HT-29 (cell line): ENCODE results near the gene DSCAML1. TPM values are rescaled to one million over a fixed set of nuclear protein-coding genes. Genes with fewer than 3 reads are reported as not detected.
"Not testable (repeated sequence)": the region's sequence is repeated elsewhere in the genome, so short reads cannot be mapped to it uniquely, and the experiment has no call there.

Experiments used
- DNase-seq: peaks from one replicate; pipeline ENCODE4 v3.0.0-alpha.2; 2015; ENCODE audit warnings: low spot score
- total RNA-seq: library from RNA; depleted of rRNA; stranded (reverse); fragments of >200 nt; shearing (Covaris generic); gene quantifications from 2 replicates; pipeline ENCODE4 v1.2.3, GENCODE V29; 2014

The DSCAML1 gene
- total RNA-seq, 1 experiment from 2014 or later = not detected

DNA sequence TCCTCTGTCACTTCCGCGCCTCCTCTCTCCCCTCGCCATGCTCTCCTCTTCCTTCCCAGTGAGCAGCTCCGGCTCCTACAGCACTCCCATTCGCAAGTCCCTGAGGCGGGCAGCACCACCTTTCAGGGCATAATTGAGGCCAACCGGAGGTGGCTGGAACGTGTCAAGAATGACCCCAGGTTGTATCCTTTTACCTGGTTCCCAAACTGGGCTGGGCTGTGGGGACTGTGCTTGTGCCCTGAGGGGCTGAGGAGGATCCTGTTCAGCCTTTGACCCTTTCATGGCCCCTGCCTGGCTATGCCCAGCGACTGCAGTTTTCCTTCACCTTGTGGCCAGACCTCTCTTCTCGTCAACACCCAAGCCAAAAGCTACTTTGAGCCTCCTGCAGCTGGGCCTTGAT lies 385.3 kb downstream of the DSCAML1 start:
- no peak for DNase-seq

DNA sequence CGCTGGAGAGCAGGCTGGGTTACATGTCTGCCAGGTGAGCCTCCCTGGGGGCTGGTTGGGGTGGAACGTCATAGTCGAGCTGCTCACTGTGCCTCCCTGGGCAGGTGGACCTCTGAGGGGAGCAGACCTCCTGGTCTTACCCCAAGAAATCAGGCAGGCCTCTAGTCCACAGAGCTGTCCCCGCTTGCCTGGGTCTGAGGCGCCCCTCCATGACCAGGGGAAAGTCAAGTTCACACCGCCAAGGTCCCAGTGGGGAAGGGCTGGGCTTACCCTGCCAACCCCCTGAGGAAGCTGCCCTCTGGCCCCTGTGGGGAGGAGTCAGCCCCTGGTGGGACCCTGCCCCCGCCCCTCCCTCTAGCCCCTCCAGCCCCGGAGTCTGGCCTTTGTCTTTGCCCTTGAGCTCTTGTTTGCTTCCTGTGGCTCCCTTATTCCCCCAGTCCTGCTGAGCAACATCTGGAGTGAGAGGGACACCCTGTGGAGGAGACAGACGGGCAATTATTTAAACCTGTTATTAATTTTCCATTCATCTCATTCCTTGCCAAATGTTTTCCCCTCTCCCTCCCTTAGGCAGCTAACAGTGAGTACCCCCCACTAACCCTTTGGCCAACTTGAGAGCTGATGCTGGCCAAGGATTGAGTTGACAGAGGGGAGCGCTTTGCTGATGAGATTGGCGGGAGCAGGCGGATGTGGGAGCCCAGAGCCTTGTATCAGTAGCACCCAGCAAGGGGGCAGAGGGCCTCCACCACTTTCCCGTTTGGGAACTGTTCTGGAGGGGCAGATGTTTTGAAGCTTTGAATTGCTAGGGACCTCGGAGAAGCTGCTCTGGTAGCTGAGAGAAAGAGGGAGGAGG lies 385.9 kb downstream of the DSCAML1 start:
- no peak for DNase-seq

DNA sequence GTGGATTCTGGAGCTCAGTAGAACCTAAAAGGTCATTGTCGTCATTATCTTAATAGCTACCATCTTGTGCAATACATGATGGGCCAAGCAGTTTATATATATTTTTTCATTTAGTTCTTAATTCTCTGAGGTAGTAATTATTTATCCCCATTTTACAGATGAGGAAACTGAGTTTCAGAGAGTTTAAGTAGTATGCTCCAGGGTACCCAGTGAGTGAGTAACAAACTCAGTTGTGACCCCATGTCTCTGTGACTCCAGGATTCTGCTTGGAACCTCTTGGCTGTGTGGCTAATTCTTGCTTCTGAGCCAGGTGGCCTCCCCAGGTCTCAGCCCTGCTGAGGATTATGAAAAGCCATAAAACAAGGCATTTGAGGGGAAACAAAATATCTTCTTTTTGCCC lies 386.8 kb downstream of the DSCAML1 start:
- no peak for DNase-seq

DNA sequence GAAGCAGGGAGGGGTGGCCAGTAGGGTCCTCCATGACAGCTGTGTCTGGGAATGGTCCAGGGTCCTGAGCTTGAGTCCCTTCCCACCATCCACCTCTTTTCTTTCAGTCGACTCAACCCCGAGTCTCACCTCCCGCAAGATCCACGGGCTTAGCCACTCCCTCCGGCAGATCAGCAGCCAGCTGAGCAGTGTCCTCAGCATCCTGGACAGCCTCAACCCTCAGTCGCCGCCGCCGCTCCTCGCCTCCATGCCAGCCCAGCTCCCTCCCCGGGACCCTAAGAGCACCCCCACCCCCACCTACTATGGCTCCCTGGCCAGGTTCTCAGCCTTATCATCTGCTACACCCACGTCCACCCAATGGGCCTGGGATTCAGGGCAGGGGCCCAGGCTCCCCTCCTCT lies 387.5 kb downstream of the DSCAML1 start:
- no peak for DNase-seq

DNA sequence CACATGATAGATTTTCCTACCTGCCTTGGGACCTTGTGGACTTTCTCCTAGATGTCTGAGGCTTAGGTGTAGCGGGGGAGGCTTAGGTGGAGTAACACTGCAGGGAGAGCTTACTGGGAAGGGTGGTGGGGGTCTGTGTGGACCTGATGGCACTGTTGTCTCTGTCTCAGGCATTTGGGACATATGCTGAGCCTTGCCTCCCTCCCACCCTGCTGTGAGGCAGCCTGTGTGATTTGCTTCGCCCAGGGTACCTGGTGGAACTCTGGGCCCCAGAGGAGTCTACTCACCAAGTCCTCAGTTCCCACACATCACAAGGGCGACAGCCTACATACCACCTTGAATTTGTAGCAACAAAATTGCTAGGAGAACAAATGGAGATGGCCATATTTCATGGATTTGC lies 388.7 kb downstream of the DSCAML1 start:
- no peak for DNase-seq

DNA sequence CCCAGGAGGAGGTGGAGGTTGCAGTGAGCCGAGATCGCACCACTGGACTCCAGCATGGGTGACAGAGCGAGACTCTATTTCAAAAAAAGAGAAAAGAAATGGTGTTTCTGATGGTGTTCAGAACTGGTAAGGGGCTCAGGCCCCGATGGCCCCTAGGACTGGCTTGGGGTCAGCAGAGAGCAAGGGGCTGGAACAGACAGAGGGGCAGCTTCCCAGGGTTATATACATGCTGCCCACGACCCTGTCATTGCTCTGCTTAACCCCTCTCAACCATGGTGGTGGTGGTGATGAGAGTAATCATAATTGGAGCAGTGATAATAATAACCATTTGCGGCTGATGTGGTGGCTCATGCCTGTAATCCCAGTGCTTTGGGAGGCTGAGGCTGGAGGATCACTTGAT lies 390.0 kb downstream of the DSCAML1 start:
- DNase-seq = no peak

DNA sequence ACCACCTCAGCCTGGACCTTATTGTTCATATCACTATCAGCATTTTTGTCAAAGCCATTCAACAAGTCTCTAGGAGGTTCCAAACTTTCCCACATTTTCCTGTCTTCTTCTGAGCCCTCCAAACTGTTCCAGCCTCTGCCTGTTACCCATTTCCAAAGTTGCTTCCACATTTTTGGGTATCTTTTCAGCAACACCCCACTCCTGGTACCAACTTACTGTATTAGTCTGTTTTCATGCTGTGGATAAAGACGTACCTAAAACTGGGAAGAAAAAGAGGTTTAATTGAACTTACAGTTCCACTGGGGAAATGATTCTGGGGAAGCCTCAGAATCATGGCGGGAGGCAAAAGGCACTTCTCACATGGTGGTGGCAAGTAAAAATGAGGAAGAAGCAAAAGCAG lies 391.1 kb downstream of the DSCAML1 start:
- DNase-seq = not testable (repeated sequence)

DNA sequence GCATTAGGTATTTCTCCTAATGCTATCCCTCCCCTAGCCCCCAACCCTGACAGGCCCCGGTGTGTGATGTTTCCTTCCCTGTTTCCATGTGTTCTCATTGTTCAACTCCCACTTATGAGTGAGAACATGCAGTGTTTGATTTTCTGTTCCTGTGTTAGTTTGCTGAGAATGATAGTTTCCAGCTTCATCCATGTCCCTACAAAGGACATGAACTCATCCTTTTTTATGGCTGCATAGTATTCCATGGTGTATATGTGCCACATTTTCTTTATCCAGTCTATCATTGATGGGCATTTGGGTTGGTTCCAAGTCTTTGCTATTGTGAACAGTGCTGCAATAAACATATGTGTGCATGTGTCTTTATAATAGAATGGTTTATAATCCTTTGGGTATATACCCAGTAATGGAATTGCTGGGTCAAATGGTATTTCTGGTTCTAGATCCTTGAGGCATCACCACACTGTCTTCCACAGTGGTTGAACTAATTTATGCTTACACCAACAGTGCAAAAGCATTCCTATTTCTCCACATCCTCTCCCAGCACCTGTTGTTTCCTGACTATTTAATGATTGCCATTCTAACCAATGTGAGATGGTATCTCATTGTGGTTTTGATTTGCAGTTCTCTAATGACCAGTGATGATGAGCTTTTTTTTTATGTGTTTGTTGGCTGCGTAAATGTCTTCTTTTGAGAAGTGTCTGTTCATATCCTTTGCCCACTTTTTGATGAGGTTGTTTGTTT lies 397.7 kb downstream of the DSCAML1 start:
- not testable (repeated sequence) for DNase-seq

DNA sequence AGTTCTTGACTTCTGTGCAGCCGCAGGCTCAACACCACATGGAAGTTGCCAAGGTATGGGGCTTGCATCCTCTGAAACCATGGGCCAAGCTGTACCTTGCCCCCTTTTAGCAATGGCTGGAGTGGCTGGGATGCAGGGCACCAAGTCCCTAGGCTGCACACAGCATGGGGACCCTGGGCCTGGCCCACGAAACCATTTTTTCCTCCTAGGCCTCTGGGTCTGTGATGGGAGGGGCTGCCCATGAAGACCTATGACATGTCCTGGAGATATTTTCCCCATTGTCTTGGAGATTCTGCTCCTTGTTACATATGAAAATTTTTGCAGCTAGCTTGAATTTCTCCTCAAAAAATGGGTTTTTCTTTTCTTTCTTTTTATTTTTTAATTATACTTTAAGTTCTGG lies 398.4 kb downstream of the DSCAML1 start:
- not testable (repeated sequence) for DNase-seq

DNA sequence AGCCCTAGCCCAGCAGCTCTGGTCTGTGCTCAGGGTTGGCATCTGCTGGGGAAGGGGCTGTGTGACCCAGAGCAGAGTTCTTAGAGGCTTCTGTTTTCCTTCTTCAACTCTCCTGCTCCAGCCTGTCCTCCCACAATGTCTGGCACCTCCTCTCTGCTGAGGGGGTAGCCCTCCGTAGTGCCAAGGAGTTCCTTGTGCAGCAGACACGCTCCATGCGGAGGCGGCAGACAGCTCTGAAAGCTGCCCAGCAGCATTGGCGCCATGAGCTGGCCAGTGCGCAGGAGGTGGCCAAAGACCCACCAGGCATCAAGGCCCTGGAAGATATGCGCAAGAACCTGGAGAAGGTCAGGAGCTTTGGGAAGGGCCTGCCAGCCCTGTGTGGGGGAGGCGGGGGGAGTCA lies 400.0 kb downstream of the DSCAML1 start:
- no peak for DNase-seq

DNA sequence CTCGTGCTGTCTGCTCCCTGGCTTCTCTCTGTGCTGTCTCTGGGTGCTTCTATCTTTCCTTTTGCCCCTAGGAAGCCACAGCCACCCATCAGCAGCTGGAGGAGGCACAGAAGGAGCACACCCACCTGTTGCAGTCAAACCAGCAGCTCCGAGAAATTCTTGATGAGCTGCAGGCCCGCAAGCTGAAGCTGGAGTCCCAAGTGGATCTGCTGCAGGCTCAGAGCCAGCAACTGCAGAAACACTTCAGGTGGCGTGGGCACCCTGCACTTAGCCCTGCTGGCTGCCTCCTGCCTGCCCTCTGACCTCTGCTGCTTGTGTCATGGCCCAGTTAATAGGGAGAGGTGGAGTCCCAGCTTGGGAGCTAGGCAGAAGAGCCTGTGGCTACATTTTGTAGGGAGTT lies 401.5 kb downstream of the DSCAML1 start:
- DNase-seq = no peak

DNA sequence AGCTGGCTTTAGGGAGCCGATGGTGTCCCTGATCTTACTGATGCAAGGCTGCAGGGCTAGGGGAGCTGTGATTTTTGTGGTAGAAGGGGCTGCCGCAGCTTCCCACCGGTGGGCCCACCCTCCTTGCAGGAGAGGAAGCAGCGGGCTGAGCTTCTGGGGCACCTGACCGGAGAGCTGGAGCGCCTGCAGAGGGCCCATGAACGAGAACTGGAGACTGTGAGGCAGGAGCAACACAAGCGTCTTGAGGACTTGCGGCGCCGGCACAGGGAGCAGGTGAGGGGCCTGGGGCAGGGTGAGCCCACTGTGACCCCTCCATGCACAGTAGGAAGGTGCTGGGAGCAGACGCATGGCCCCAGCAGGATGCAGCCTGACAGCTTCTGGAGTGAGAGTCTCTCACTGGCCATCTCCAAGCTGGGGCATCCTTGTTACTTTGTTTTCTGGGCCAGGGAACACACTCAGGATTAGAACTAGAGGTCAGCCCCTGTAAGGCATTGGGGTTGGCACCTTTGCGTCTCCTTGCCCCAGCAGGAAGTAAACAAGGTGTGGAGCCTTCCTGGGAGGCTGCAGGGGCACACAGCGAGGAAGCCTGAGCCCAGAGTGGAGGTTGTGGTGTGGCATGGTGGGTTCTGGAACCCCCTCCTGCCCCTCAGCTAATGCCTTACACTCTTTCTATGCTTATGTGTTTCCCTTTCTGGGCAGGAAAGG lies 402.6 kb downstream of the DSCAML1 start:
- DNase-seq = no peak

DNA sequence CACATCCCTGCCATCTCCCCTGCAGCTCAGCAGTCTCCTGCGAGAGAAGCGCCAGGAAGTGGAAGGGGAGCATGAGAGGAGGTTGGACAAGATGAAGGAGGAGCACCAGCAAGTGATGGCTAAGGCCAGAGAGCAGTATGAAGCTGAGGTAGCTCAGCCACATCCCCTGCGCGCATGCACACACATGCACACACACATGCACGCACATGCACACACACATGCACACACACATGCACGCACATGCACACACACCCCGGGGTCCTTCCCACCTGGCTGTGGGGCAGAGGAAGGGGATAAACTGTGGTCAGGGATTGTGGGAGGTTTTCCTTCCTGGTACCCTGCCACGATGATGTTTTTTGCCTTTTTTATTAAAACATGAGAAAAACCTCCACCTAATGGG lies 404.0 kb downstream of the DSCAML1 start:
- no peak for DNase-seq

DNA sequence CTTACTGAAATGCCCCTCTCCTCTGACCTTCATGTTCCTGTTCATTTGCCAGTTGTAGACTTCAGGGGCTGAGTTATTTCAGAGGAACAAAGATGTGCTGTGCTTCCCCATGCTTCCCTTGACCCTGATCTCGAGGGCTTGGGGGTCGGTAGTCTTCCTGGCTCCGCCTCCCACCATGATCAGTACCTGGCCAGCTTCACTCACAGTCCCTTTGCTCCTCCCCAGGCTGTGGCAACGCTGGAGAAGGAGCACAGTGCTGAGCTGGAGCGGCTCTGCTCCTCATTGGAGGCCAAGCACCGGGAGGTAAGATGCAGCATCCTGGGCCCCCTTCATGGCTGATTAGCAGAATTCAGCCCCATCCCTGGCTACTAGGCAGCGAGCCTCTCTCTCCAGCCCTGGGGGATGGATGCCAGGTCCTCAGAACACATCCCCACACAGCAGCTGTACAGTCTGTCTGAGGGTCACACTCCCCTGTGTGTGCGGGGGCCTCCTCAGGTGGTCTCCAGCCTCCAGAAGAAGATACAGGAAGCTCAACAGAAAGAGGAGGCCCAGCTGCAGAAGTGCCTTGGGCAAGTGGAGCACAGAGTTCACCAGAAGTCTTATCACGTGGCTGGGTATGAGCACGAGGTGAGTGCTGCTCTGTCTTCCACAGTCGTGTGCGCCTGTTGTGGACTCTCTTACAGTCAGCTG lies 404.9 kb downstream of the DSCAML1 start:
- no peak for DNase-seq

DNA sequence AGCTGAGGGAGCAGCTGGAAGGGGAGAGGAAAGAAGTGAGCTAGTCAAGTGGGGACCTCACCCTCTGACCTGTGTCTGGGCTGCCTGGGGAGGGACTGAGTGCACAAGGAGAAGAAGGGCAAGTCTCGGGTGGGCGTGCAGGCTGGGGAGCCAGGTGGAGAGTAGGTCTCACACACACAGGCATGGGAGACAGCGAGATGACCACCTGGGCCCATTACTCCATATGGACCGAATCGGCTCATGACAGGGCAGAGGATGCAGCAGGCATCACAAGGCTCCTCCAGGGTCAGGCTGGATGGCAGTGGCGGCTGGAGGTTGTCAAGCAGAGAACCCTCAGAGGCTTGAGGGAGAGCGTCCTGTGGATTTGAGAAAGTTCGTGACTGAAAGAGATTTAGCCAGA lies 405.8 kb downstream of the DSCAML1 start:
- DNase-seq = no peak

DNA sequence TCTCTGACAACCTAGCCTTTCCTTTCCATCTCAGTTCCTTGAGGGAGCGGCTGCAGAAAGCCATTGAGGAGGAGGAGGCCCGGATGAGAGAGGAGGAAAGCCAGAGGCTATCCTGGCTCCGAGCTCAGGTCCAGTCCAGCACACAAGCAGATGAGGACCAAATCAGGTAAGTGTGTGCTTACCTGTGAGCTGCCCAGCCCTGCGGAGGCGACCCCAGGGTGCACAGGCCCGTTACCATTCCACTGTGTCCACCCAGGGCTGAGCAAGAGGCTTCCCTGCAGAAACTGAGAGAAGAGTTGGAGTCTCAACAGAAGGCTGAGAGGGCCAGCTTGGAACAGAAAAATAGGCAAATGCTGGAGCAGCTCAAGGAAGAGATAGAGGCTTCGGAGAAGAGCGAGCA lies 406.3 kb downstream of the DSCAML1 start:
- no peak for DNase-seq

DNA sequence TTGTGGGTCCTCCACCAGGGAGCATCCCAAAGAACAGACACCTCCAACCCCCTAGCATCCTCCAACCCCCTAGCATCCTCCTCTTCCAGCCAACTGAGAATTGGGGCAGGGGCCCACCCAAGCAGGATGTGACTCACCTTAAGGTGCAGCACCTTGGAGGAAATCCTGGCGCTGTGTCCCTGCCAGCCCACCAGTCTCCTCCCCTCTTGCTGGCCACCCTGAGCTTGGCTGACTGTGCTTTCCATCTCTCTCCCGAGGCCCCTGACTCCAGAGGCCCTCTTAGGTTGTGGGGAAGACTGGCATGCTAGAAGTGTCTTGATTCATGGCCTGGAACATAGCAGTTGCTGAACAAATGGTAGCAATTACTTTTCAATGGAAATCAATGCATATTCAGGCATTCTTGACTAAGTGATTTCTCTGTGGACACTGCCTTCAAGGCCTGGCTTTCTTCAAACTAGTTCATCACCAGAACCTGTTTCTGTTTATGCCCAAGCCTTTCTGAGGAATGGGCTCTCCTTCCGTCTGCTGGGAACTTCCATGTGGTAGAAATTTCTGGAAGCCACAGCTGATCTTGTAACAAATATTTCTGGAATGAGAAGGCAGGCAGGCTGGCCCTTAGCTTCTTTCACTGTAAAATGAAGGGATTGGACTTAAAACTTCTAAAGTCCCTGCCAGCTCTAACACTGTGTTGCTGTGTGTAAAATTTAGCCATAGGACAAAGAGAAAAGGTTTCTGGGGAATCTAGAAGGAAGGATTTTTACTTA lies 408.8 kb downstream of the DSCAML1 start:
- DNase-seq = no peak

DNA sequence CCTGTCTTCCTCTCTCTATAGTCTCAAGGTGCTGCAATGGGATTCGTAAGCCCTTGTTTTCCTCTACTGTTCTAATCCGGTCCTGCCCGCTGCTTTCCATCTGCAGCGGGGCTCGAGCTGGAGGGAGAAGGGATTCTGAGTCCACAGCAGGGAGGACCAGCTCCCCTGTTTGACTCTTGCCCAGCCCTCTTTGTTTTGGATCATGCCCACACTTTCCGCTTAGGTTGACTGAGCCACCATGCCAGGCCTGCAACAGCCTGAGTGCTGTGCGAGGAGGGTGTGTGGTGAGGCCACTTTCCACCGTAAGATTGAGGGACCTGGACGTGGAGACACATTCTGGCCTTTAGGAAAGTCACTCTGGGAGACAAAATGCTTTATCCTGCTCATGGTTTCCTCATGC lies 411.1 kb downstream of the DSCAML1 start:
- DNase-seq = no peak

DNA sequence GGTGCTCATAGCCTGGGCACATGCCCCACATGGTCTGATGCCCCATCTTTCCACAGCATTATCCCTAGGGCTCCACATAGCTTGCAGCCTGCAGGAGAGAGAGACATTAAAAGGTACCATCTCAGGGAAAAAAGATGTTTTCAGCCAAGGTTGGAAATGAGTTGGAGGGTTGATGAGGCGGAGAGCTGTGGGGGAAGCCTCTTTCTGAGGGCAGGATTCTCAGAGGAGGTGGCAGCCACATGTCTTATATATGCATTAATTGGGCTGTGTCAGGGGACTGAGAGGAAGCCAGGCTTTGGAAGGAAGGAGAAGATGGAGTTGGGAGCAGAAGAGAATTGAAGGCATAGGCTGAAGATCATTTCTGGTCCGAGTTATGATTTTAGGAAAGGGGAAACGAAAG lies 411.5 kb downstream of the DSCAML1 start:
- no peak for DNase-seq

DNA sequence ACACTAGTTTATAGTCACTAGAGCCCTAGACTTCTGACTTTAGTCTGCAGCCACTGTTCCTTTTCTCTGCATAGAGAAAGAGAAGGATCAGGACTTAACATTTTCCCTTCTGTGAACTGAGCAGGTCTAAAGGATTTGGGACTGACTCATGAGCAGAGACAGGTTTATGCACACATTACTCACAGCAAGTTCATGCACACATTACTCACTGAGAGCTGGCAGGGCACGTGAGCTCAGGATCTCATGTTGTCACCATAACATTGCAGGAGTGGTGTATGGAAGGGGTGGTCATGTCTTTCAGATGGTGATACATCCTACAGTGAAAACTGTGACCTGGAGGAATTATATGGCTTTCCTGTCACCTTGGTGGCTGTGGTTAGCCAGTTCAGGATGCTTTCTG lies 413.0 kb downstream of the DSCAML1 start:
- DNase-seq = no peak

DNA sequence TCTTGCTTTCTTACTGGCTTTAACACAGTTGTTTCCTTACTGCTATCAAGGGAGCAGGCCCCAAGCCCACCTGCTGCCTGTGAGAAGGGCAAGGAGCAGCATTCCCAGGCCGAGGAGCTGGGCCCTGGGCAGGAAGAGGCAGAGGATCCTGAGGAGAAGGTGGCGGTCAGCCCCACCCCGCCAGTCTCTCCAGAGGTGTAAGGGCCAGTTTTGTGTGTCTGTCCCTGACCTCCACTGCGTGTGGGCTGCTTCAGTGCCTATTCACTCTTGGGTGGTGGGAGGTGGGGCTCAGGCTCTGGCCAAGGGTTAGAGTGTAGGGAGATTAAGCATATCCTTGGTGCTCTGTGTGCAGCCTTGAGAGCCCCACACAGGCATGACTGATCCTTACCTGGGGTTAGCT lies 414.3 kb downstream of the DSCAML1 start:
- DNase-seq = no peak
